Right lobe of liver (tissue), 6 donors: ENCODE results near the gene PFKFB4. TPM values are rescaled to one million over a fixed set of nuclear protein-coding genes. Genes with fewer than 3 reads are reported as not detected.

ENCODE experiments used
- ATAC-seq, 4 donors: fragments of 200-7000 bp; cut with Tn5 transposase; one replicate each; pipeline ENCODE4 v1.9.1; 2020; ENCODE audit warnings: mild to moderate bottlenecking in 4 of 4, moderate library complexity in 4 of 4
- DNase-seq, 3 donors: peaks; one replicate each; pipeline ENCODE4 v3.0.0-alpha.2; 2020
- H3K27ac ChIP-seq, 3 donors: fragments of 200-600 bp; one replicate each; pipeline ENCODE4 v1.8.0; 2022
- H3K27me3 ChIP-seq, 2 donors: fragments of 200-600 bp; one replicate each; pipeline ENCODE4 v1.8.0; 2022
- H3K36me3 ChIP-seq, 4 donors: fragments of 200-600 bp; sonication (generic) in 1 of 4; one replicate each; pipeline versions ENCODE4 v1.5.1 to v1.8.0; 2017 to 2022; ENCODE audit warnings: control low read depth in 1 of 4
- H3K4me1 ChIP-seq, 4 donors: fragments of 200-600 bp; sonication (generic) in 1 of 4; one replicate each; pipeline versions ENCODE4 v1.5.1 to v1.8.0; 2017 to 2022; ENCODE audit warnings: control low read depth in 1 of 4
- H3K4me3 ChIP-seq, 3 donors: fragments of 200-600 bp; one replicate each; pipeline ENCODE4 v1.8.0; 2022
- H3K9me3 ChIP-seq, 4 donors: fragments of 200-600 bp; sonication (generic) in 1 of 4; one replicate each; pipeline versions ENCODE4 v1.5.1 to v1.8.0; 2017 to 2022; ENCODE audit warnings: control low read depth in 1 of 4
- CTCF ChIP-seq, 4 donors: fragments of 200-600 bp in 3 of 4; fragments of 450-650 bp in 1 of 4; IDR thresholded peaks; one replicate each; pipeline versions ENCODE4 v1.5.1 to v1.8.0; 2016 to 2022; ENCODE audit warnings: antibody characterized with exemption in 4 of 4, mild to moderate bottlenecking in 2 of 4
- POLR2A ChIP-seq: fragments of 450-650 bp; IDR thresholded peaks from one replicate; pipeline ENCODE4 v1.6.1; 2017; ENCODE audit warnings: antibody characterized with exemption, mild to moderate bottlenecking
- WGBS: methylation state at CpG from one replicate; pipeline ENCODE4 v1.1.6; 2018; ENCODE audit warnings: low coverage, low lambda C conversion rate; ENCODE audit not compliant: insufficient coverage; ENCODE audit errors: missing lambda C conversion rate; 5-methylcytosine and 5-hydroxymethylcytosine counted together
- intact Hi-C, 2 donors: fragments of 100-400 bp; cut with DNase I; formaldehyde crosslinking; loops; one replicate each; pipeline versions ENCODE4 v1.11.2 to v1.14.1; 2022
- total RNA-seq, 6 experiments: library from RNA; depleted of rRNA in 2 of 6; stranded (reverse); fragments of >200 nt in 2 of 6; fragmentation: NEBNext Ultra II Directional in 3 of 6; extraction: Animal tissue kit (Norgen Biotek cat#: 25700) in 3 of 6; gene quantifications; one replicate each; pipeline versions ENCODE4 v1.1.0 to v1.2.4, GENCODE V29; 2016 to 2023
- donor health status: DM: no; HTN: yes; CAD: no.
- donor health status: DM: no; HTN: no; CAD: no.
- donor health status: DM: no; HTN: no; CAD: no.
- donor health status: DM: no; HTN: yes; CAD: no.
- donor health status: DM: no; HTN: yes; CAD: no.

PFKFB4 gene
- total RNA-seq, 6 experiments from 2014 or later = 0.59 to 10.8 (median 1.4) TPM

GRCh38 chr3:48573973-48574585 lies 17.5 kb upstream of the PFKFB4 start:
- no peaks in the 10 kb centered on the region for H3K27me3 ChIP-seq
- 100% methylated on average over 2 of the region's 10 CpGs for WGBS
- H3K4me1 ChIP-seq = no peaks in the 10 kb centered on the region
- H3K9me3 ChIP-seq = no peaks in the 10 kb centered on the region
- intact Hi-C loops = no loop called here
- TF ChIP-seq CTCF (IDR thresholded peaks at IDR 0.05) (no peak), POLR2A (no peak)
- H3K4me3 ChIP-seq = no peak overlapping the region
- DNase-seq (no peak), ATAC-seq (no peak)
- no peaks in the 10 kb centered on the region for H3K36me3 ChIP-seq
- no peak overlapping the region for H3K27ac ChIP-seq

- no peaks in the 10 kb centered on the region for H3K27me3 ChIP-seq
- no peaks in the 10 kb centered on the region for H3K36me3 ChIP-seq
- H3K4me1 ChIP-seq = no peaks in the 10 kb centered on the region
- intact Hi-C loops = no loop called here
- no CpG with 5 or more reads among the region's 7 CpGs for WGBS
- no peaks in the 10 kb centered on the region for H3K9me3 ChIP-seq
- DNase-seq (no peak), ATAC-seq (no peak)
- H3K27ac ChIP-seq = no peak overlapping the region
- no peak overlapping the region for H3K4me3 ChIP-seq
- TF ChIP-seq CTCF (IDR thresholded peaks at IDR 0.05) = no peak
- TF ChIP-seq POLR2A = no peak
These were observed 15.9 kb upstream of the PFKFB4 start for GRCh38 chr3:48572517-48572916.

- intact Hi-C loops = no loop called here
- Histone ChIP-seq H3K27ac (no peak overlapping the region), H3K4me3 (no peak overlapping the region), H3K4me1 (no peaks in the 10 kb centered on the region), H3K27me3 (no peaks in the 10 kb centered on the region), H3K36me3 (no peaks in the 10 kb centered on the region), H3K9me3 (no peaks in the 10 kb centered on the region)
- no peak for DNase-seq
- no peak for TF ChIP-seq CTCF (IDR thresholded peaks at IDR 0.05)
- TF ChIP-seq POLR2A = no peak
- no peak for ATAC-seq
- 33% methylated on average over 2 of the region's 12 CpGs for WGBS
These were observed 15.3 kb upstream of the PFKFB4 start for GRCh38 chr3:48571938-48572337.

GRCh38 chr3:48569808-48570450 lies 13.3 kb upstream of the PFKFB4 start:
- TF ChIP-seq CTCF (IDR thresholded peaks at IDR 0.05) = no peak
- no peak for TF ChIP-seq POLR2A
- no peak for DNase-seq
- ATAC-seq = no peak
- intact Hi-C loops = no loop called here
- no peaks in the 10 kb centered on the region for H3K27me3 ChIP-seq
- 85% methylated on average over 5 of the region's 18 CpGs for WGBS
- H3K4me1 ChIP-seq = no peaks in the 10 kb centered on the region
- H3K9me3 ChIP-seq = no peaks in the 10 kb centered on the region
- no peaks in the 10 kb centered on the region for H3K36me3 ChIP-seq
- H3K27ac ChIP-seq = no peak overlapping the region
- H3K4me3 ChIP-seq = no peak overlapping the region
